Peyer's patch (tissue), 4 donors: Measurements from ENCODE around the gene GBE1.

ENCODE experiments used
- POLR2A ChIP-seq, 2 donors: fragments of 450-650 bp; IDR thresholded peaks; one replicate each; pipeline ENCODE4 v1.5.1; 2017; ENCODE audit warnings: antibody characterized with exemption in 2 of 2, mild to moderate bottlenecking in 2 of 2, moderate library complexity in 2 of 2
- TF ChIP-seq, protein P1 (sequence below), 6 experiments: fragments of 450-650 bp in 4 of 6; fragments of 200-600 bp in 2 of 6; sonication (generic) in 1 of 6; IDR thresholded peaks; one replicate each; pipeline ENCODE4 v1.5.1; 2017 to 2019; ENCODE audit warnings: antibody characterized with exemption in 6 of 6, mild to moderate bottlenecking in 3 of 6, moderate library complexity in 1 of 6

GRCh38 chr3:81446806-81447205 lies 314.6 kb downstream of the GBE1 start:
- TF ChIP-seq, protein P1, sequence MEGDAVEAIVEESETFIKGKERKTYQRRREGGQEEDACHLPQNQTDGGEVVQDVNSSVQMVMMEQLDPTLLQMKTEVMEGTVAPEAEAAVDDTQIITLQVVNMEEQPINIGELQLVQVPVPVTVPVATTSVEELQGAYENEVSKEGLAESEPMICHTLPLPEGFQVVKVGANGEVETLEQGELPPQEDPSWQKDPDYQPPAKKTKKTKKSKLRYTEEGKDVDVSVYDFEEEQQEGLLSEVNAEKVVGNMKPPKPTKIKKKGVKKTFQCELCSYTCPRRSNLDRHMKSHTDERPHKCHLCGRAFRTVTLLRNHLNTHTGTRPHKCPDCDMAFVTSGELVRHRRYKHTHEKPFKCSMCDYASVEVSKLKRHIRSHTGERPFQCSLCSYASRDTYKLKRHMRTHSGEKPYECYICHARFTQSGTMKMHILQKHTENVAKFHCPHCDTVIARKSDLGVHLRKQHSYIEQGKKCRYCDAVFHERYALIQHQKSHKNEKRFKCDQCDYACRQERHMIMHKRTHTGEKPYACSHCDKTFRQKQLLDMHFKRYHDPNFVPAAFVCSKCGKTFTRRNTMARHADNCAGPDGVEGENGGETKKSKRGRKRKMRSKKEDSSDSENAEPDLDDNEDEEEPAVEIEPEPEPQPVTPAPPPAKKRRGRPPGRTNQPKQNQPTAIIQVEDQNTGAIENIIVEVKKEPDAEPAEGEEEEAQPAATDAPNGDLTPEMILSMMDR (IDR thresholded peaks at IDR 0.05) = no peak
- TF ChIP-seq POLR2A (IDR thresholded peaks at IDR 0.05) = no peak
